GM18498 (cell line): ENCODE data around the gene NSUN3.

Experiments used
- ATAC-seq: cut with Tn5 transposase; IDR thresholded peaks from one replicate; pipeline ENCODE4 v1.9.1; 2021; ENCODE audit warnings: mild to moderate bottlenecking, moderate library complexity; ENCODE audit not compliant: unreplicated experiment

Gene NSUN3

GRCh38 chr3:94117729-94118128 lies 54.9 kb downstream of the NSUN3 start:
- ATAC-seq: no peak

- ATAC-seq: no peak
Measured at GRCh38 chr3:94118390-94118789, 55.5 kb downstream of the NSUN3 start.

- ATAC-seq: no peak
Measured at GRCh38 chr3:94121161-94121560, 58.3 kb downstream of the NSUN3 start.

- ATAC-seq: no peak
Measured at GRCh38 chr3:94127115-94127514, 64.3 kb downstream of the NSUN3 start.

GRCh38 chr3:94130690-94131089 lies 67.8 kb downstream of the NSUN3 start:
- no peak for ATAC-seq

DNA sequence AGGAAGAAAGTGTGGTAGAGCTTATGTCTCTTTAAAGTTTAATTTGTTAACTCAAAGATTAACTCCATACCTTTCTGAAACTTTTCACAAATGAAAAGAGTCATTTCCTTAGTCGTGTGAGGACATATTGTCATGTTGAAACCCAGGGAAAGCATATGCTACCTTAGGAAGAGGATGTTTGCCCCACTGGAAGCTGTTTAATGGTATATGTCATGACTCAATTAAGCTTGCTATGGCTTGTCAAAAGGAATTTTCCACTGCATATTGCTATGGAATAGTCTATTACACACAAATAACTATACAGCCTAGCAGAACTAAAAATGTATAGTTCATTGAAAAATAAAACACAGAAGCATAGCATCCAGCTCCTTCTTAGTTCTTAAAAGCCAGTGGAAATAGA lies 69.9 kb downstream of the NSUN3 start:
- ATAC-seq: no peak

DNA sequence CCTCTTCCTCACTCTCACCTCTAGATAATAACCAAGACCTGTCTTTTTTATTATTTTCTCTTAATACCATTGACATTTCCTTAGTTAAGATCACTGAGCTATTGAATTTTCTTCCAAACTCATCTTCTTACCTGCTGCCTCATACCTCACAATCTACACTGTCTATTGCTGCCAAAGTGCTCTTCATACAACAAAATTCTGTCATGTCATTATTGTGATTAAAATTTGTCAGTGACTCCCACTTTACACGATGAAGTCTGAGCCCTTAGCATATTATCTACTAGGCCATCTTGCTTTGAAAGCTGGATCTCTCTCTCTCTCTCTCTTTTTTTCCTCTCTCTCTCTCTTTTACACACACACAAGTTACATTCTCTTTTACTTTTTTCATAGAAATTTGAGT lies 73.3 kb downstream of the NSUN3 start:
- ATAC-seq: no peak

DNA sequence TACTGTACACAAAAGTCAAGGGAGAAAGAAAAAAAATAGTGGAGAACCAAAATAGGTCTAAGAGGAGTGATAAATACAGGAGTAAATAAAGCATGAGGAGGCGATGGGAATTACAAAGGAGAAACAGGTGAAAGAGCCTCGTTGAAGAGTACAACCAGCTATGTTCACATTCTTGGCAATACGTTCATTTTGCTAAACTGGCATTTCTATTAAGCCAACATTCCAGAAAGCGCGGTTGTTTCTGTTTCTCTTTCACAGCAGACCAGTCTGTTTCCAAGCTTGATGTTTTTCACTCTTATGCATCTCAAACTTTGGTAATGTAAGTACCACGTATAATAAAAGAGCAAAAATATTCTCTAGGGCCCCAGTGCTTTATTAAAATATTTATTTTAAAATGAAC lies 74.5 kb downstream of the NSUN3 start:
- ATAC-seq: no peak

DNA sequence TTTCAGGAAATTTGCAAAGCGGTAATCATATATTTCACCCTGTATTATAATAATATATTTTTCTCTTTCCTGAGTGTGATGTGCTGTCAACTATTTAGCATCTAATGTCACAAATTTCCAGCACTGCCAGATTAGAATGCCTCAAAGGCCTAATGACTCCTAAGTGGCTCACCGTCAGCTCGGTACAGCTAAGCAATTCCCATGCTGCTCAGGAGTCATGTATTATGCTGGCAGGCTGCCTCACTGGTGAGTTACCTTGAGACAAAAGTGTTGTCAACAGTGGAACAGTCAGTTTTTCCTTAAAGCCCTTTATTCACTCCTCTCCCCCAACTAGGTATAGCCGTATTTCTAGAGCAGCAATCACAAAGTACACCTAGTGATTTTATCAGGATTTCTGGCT lies 83.6 kb downstream of the NSUN3 start:
- no peak for ATAC-seq

- ATAC-seq: no peak
Measured at GRCh38 chr3:94147012-94147411, 84.2 kb downstream of the NSUN3 start.

GRCh38 chr3:94150113-94150512 lies 87.3 kb downstream of the NSUN3 start:
- ATAC-seq: no peak

DNA sequence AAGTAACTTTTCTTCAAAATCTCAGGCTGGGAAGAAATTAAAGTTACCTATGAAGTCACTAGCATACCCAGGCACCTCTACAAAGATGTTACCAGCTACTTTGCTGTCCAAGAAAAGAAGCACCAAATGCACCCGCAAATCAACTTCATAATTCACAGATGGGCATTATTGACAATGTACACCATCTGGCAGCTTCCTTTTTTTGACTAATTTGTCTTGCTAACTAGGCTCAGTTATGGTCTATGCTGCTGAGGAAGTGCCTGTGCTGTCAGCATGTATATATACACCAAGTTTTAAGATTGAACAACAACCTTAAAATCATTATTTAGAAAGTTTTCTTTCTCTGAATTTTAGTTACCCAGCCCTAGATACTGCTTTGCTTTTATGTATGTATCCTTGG lies 93.8 kb downstream of the NSUN3 start:
- no peak for ATAC-seq

GRCh38 chr3:94158512-94158911 lies 95.7 kb downstream of the NSUN3 start:
- ATAC-seq: no peak

DNA sequence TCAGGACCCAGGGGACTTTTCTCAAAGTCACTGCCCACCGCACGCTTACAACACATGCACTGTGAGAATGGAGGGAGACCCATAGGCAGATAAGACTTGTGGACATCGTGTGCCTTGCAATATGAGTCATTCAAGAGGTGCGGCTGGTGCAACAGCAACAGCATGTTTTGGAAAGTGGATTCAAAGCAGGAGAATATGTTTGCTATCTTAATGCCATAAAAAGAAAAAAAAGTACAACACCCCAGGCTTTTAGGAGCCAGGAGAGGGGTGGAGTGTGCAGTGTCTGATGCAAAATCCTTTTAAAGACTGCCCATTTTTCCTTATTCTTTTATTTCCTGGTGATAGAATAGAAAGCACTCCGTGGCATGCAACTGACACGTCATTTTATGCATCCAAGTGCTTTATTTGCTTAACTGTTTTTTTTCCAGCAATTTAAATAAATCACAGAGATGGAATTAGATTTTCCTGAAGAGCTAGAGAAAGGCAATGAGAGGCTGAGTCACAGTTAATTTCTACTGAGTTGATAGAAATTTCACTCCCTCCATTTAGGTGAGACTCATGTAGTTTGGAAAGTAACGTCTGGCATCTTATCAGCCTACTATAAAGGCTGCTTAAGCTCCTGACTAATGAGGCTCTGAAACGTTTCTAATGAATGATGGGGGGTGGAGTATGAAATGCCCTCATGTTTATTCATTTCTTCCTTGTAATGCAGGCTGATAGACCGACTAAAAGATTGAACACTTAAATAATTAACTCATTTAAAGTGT lies 96.4 kb downstream of the NSUN3 start:
- no peak for ATAC-seq

- ATAC-seq: peak; percentile 59
Measured at GRCh38 chr3:94162700-94163099, 99.8 kb downstream of the NSUN3 start.

GRCh38 chr3:94167346-94167745 lies 104.5 kb downstream of the NSUN3 start:
- no peak for ATAC-seq

DNA sequence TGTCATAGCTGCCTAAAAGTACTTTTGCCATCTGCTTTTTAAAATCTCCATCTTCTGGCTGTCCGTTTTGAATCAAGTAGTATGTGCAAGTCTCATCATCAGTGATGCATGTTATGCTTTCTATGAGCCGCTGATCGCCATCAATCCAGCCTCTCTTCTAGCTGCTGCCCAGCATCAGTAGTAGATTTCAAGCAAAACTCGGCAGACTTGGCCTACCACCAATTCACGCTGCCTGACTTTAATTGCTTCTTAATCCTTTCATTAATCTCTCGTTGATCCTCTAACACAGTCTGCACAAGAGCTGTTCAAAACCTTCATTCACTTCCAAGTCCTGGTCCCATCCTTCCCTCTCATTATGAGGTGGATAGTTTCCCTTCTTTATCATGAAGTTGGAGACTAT lies 104.9 kb downstream of the NSUN3 start:
- ATAC-seq: no peak

DNA sequence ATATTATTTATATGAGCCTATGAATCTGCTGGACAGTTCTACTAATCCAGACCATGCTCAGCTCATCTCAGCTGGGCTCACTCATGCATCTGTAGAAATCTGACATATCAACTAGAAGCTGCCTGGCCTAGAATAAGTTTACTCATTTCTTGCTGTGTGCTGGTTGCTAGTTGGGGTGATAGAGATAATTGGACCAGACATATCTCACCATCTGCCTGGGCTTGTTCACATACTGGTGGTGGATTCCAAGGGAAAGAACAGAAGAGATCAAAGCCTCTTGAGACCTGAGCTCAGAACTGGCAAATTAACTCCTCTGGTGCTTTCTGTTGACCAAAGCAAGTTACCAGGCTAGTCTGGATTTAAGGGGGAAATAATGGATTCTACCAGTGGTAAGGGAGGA lies 109.1 kb downstream of the NSUN3 start:
- ATAC-seq: no peak

- ATAC-seq: no peak
Measured at GRCh38 chr3:94172695-94173310, 109.9 kb downstream of the NSUN3 start.

GRCh38 chr3:94173673-94174434 lies 111.0 kb downstream of the NSUN3 start:
- ATAC-seq: no peak

DNA sequence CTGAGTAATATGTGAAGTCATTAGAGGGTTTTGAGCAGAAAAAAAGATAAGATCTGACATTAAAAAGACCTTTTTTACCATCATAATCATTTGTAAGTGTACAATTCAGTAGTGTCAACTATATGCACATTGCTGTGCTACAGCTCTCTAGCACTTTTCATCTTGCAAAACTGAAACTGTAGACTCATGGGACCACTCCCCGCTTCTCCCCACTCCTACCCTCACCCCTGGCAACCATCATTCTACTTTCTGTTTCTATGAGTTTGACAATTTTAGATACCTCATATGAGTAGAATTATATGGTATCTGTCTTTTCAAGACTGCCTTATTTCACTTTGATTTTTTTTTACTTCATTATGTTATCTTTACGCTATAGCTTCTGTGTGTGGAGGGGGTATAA lies 112.8 kb downstream of the NSUN3 start:
- no peak for ATAC-seq
